IPS-NIHi7 (cell line): ENCODE data around the gene SRRD.

Experiments
- DNase-seq: peaks from one replicate; pipeline ENCODE4 v3.0.0; 2012; ENCODE audit warnings: mixed read lengths; ENCODE audit errors: extremely low spot score

The SRRD gene

DNA sequence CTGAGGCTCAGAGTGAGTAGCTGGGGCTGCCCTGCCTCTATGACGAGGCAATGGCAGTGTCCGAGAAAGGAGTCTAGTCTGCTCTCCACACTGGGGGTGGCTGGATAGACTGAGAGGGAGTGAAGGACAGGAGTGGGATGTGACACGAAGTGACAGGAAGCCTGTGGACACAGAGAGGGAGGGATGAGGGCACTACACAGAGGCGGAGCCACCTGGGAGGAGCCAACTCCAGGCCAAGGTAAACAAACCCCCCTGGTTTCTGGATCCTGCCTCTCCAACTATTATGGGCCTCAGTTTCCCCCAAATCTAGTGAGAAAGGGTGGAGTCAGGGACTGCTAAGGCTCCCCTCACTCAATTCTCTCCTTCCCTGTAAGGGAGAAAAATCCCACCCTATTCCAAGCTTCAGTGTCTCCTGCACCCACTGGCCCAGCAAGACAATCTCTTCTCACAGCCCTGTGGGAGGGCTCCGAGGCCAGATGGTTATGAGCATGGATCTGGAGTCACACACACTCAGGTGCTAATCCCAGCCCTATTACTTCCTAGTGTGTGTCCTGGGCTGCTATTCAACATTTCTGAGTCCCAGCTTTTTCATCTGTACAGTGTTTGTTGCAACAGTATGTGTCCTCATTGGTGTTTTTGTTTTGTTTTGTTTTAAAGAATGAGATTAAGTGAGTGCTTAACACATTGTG, 29.7 kb upstream of the SRRD start:
- no peak for DNase-seq

DNA sequence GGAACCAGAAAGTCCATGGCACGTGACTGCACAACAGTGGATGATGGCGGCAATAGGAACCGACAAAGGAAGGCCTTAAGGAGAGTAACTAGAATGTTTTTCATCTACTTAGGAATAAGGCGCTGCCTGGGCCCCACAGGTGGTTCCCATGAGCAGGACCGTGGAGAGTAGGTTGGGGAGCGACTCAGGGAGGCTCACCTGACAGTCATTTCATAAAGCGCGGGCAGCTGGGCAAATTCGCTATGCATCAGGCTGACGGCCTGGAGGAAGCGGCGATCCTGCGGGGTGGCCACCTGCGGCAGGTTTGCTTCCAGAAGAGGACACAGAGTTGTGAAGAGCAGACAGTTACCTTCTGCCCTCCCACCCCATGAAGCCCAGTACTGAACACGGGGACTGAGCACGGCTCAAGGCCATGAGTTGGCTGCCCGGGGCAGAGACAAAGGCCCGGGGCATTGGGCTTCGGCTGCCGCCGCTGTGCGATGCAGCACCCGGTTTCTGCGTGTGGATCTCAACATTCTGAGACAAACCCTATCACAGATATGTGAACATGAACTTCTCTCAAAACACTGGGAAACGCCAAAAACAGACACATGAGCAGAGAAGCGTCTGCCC, 25.9 kb upstream of the SRRD start:
- DNase-seq, result no peak

DNA sequence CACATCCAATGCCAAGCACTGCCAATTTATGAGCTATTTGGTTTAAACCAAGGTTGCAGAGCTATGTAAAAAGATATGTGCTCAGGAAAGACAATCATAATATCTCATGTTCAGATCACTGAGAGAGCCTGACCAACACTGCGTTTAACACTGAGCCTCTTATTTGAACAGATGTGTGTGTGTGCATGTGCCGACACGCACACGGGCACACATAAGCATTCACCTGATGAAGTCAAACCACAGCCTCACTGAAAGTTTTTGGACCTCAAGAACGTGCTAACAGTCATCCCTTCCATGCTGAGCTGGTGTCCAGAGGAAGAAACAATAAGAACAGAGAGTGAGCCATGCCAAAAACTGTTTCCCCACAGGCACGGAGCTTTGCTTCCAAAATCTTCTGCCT, 23.5 kb upstream of the SRRD start:
- DNase-seq, result no peak

DNA sequence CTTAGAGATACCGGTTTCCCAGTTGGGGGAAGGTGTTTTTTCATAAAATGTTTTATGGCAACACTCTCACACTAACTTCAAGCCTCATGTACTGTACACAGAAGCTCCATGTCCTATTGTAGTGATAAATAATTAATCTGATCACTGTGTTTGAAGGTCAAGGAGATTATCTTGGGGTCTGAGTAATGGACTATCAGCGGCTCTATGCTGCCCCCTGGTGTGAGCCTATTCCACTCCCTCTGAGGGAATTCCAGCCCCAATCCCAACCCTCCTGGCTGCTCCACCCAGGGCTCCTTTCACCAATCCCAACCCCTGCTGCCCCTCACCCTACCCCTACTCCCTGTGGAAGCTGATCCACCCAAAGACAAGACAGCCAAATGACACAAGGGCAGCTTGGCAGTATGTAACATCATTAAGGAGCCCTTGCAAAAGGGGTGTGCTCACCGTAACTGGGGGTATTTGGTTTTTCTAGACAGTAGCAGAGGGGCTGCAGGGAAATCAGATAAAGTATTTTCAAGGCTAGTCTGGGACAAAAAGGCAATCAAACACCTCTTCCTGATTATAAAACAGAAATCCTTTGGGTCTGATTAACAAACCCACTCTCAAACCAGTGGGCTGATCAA, 22.4 kb upstream of the SRRD start:
- peak; percentile 93 for DNase-seq

DNA sequence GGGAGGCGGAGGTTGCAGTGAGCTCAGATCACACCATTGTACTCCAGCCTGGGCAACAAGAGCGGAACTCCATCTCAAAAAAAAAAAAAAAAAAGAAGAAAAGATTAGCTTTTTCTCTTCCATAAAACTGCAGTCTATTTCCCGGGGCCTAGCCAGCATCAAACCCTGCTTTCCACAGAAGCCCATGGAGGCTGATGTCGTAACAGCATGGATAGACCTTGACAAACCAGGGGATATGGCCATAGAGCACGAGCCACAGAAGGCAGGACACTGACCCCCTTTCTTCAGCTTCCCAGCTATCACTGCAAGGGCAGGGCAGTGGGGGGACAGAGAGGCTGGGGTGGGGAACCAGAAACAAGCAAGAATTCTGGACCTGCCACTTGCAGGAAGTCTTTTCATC, 21.6 kb upstream of the SRRD start:
- DNase-seq, result no peak

DNA sequence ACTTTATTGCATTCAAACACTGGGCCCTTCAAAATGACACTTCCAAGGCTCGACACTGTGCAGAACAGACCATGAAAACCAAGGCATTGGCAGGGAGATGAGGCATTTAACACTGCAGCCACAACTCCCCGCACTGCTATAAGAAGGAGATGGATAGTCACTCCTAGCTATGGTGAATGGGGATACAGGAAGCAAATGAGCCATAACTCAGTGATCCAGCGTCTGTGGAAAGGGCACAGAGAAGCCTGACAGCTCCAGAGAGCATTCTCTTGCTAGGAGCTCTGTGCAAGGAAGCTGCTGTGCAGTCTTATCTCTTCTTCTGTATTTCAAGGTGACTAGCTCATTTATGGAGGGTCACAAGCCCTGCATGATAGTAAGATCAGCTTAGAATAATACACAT, 21.0 kb upstream of the SRRD start:
- no peak for DNase-seq

DNA sequence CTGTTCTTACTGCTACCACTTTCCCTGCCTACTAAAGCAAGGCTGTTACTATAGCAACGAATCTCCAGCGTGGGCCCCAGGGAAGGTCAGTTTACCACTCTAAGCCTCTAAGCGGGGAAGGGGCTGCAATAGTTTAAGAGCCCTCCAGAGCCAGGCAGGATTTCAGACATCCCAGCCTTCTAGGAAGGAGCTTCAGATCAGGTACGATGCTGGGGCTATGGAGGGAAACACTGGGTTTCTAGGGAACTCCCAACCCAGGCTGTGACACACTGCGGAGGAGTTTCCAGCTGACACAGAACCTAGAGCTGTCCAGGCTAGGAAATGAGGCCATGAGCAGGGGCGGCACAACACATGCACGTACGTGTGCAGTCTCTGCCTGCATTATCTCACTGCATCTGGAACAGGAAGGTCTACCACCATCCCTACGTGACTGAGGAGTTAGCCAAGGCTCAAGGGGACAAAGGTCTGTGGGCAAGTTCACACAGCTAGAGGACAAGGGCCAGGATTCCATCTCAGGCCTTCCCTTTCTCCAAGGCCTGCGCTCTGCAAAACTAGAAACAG, 20.5 kb upstream of the SRRD start:
- DNase-seq, result no peak

DNA sequence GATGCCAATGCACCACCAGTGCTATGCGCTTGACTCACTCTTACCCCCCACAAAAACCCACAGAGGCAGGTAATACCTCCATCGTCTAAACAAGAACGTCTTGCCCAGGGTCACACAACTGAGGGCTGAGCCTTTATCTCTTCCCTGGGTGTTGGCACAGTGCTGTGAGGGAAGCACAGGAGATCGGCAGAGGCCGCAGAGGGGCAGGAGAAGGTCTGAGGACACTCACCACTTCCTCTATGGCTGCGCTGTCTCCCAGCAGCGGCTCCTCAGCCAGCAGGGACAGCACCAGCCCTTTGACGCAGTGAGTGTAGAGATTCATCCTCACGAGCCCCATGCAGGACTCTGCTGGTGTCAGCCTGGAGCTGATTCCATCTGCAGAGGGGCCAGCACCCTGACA, 20.0 kb upstream of the SRRD start:
- DNase-seq, result no peak

DNA sequence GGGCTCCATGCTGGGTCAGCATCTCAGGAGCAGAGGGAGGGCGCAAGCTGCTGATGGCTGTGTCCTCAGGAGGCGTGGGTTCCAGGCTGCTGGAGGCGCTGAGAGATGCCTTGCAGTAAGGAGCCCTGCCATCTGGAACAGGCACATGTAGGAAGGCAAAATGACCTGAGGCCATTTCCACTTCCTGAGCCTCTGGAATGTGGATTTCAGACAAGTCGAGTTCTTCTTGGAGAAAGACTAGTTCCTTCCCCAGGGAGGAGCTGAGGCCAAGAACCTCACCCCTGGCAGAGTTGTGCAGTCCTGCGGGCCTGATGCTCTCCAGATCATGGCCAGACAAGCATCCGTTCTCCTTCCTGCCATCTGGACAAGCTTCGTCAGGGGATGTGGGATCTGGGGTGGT, 19.4 kb upstream of the SRRD start:
- DNase-seq, result no peak

DNA sequence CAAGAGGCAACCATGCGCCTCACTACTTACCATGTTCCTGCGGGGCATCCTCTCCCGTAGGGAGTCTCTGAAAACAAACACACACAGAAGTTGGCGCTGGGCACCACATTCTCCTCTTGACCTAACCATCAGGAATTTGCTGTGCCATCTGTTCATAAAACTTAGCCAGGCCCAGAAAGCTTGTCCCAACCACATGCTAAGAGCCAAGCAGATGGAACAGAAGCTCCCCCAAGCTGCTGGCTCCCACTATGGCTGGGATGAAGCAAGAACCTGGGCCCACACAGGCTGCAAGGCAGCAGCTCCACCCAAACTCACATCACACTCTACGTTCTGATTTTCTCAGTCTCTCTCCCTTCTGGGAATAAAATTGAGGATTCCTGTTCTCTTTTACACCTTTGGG, 17.5 kb upstream of the SRRD start:
- DNase-seq, result no peak

DNA sequence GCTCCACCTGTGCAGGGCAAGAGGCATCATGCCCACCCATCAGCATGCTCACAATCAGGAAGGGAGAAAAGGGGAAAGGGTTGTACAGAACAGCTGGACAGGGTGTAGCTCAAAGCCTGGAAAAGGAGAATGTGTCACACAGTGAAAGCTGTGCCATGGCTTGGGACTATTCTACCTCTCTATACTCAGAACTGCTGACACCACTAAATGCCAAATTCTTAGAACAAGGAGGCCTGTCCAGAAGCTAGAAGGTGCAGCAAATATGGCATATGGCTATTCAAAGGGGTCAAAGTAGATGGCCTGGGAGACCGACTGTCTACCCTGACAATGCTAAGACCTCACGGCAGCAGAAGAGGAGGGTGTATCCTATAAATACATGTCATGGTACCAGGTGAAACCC, 12.9 kb upstream of the SRRD start:
- no peak for DNase-seq

DNA sequence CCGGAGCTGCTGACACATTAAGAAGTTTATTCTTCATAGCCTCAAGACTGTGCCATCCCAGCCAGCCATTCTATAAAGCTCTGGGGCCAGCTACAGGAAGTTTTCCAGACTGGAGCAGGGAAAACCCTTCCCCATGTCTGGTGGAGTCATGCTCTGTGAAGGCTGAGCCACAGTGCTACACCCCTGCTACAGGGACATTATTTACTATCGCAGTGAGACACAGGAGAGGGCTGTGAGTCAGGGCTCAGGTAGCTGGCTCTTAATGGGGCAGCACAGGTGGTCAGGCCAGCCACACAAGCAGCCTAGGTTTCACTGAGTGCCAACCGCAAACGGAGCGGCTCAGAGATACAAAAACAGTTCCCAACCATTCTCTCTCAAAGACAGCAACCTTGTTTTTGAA, 12.2 kb upstream of the SRRD start:
- DNase-seq, result no peak

DNA sequence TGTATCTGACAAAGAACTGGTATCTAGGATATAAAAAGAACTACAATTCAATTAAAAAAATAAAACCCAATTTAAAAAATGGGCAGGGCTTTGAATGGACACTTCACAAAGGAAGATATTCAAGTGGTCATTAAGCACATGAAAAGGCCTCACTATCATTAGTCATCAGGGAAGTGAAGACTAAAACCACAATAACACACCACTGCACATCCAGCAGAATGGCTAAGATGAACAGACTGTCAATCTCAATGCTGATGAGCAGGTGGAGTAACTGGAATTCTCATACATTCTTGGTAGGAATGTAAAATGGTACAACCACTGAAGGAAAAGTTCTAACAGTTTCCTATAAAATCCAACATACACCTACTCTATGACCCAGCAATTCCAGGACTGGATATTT, 9.0 kb upstream of the SRRD start:
- DNase-seq, result no peak

DNA sequence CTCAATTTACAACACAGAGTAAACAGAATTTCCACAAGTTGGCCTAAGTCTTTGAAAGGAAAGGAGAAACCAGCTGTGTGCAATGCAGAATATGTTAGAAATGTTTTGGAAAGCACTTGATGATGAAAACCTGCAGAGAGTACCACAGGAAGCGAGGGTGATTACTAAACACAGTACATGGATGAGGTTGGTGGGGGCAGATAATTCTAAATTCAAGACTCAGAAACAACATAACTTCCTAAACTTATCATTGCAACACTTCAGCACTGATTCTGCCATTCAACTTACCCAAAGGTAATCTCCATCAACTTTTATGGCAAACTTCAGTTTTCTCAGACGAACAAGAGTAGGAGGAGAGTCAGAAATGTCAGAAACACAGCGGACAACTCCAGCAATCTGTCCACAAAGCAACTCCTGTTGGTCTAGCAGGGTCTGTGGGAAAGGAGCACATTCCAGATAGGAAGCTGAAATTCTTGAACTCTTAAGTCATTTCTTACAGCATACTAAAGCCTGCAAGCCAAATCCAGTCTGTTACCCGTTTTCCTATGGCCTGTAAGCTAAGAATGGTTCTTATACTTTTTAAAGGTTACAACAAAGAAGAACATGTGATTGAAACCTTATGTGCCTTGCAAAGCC, 6.9 kb upstream of the SRRD start:
- DNase-seq, result no peak

DNA sequence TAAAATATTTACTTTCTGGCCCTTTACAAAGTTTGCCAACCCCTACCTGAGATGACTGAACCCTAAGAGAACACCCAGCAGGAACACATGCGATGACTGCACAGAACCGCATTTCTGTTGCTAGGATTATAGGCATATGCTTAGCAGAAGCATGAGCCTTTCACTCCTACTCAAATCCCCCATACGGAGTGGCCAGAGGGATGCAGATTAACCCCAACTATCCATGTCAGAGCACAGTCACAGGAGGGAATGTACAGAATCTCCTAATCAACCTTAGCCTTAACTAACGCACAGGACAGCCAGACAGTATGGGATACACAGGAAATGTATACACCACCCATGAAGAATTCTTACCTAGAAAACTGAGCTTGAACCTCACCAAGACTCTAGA, 6.3 kb upstream of the SRRD start:
- DNase-seq, result no peak

DNA sequence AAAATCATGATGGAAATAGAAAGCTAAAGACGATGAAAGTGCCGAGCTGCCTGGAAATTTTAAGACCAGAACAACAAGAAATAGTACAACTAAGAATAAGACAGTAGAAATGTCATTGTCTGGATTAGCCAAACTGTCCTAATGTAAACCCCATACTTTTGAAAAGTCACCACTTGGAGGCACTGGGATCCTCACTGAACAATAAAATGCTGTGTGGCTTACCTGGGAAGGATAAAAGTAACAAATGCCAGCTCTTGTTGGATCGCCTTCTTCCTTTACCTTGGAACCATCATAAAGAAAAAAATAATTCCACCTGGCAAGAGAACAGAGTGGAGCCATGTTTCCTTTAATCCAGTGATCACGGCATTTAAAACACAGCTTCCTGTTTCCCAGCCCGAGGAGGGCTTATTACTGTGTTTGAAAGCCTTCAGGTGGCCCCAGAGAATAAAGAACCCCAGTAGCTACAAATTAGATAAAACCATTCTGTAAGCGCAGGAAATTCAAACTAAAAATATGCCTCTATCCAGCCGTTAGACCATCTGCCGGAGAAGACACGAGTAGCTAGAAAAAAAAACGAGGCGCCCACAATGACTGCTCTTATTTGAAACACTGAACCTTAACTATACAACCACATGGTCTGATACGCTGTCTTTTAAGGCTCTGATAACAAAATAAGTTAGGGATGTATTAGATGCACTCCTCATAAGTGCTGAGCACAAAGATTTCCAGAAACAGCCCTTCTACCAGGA, 4.5 kb upstream of the SRRD start:
- DNase-seq, result no peak

DNA sequence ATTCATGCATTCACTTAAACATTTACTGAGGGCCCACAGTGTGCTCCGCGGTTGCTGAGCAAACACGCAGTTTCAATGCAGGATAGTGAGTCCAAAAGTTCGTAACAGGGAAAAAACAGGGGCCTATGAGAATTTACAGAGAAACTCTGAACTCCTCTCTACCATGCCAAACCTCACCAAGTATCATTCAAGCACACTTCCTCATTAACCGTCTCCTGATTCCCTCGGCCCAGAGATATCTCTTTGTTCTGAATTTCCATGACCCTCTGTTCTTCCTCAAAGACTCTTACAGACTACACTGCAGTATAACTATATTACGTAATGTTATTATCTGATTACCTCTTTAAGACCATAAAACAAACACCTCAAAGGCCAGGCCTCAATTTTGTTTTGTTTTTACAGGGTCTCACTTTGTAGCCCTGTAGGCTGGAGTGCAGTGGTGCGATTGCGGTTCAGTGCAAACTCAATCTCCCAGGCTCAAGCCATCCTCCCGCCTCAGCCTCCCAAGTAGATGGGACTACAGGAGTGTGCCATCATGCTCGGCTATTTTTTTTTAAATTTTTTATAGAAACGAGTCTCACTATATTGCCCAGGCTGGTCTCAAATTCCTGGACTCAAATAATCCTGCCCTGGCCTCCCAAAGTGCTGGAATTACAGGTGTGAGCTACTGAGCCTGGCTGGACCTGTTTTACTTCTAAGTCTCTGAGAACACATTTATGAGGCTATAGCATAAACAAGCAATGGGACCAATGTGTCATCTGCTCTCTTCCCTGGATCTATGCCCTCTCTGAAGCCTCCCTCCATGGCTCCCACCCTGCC, 3.7 kb upstream of the SRRD start:
- no peak for DNase-seq

DNA sequence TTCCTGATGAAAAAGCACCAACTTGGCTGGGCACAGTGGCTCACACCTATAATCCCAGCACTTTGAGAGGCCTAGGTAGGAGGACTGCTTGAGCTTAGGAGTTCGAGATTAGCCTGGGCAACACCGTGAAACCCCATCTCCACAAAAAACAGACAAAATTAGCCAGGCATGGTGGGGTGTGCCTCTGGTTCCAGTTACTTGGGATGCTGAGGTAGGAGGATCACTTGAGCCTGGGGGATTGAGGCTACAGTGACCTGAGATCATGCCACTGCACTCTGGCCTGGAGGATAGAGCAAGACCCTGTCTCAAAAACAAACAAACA, 3.1 kb upstream of the SRRD start:
- no peak for DNase-seq

DNA sequence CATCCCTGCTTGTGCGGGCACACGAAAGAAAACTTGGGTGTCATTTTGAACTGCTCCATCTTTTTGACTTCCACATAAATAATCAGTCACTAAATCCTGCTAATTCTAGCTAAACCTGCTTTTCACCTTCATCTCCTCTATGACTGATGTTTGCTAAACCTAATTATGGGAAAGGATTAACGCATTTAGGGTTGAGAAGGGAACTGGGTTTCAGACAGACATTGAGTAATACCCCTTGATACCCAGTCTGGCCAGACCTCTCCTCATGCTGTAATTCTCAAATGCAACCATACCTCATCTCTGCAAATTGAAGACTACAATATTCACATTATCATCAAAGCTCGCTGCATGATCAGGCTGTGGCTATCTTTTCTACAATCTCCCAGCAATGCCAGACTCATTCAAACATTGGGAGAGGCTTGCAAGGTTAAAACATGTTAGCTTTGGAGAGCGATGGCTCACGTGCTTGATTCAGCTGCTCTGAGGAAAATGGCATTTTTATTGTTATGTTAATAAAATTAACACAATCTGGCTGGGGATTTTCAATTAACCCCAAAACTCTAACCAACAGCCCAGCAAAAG, 2.5 kb upstream of the SRRD start:
- no peak for DNase-seq

DNA sequence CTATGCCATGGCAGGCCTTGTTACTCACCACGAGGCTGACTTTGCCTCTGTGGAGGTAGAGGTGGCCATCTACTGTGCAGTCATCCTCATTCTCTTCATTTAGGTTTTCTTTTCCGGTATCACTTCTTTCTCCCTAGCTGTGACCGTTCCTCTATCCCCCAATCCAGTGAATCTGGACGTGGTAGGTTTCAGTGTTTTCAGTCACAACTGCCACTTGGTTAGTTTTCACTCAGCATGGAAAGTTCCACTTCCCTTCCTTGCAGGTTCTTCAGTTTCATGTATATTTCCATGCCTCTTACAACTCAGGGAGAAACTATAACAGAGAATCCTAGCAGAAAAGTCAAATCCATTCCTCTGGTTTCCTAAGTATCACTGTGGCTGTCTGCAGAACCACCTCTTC, 2.0 kb upstream of the SRRD start:
- no peak for DNase-seq

DNA sequence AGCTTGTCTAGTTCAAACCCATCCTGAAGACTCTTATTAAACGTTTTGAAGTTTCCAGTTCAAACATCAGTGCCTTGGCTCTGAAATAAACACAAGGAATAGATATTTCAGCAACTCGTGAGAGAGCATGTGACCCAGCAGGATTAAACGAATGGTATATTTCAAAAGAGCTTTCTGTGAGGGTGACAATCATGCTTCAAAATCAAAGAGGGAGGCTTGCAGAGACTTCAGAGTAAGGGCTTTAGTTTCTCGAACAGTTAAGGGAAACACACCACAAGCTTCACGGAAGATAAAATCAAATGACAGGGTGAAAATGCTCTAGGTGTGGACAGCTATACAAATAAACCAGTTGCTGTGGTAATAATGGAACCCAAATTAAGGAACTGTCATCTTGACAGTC, 1.5 kb upstream of the SRRD start:
- no peak for DNase-seq
